SJSA1 (cell line): ENCODE measurements around the gene ARHGEF39. TPM values are rescaled to one million over a fixed set of nuclear protein-coding genes. Genes with fewer than 3 reads are reported as not detected.

Experiments
- DNase-seq, 2 experiments: peaks; one replicate each; pipeline ENCODE4 v3.0.0-alpha.2; 2015 to 2020; ENCODE audit warnings: low spot score in 2 of 2, low read depth in 1 of 2
- H3K27ac ChIP-seq: fragments of 250-450 bp; sonication (Bioruptor Pico); 2 replicates; pipeline ENCODE4 v1.5.1; 2020; ENCODE audit warnings: mild to moderate bottlenecking, moderate library complexity
- H3K27me3 ChIP-seq: fragments of 250-450 bp; sonication (Bioruptor Pico); replicated peaks from 2 replicates; pipeline ENCODE4 v1.5.1; 2020; ENCODE audit warnings: mild to moderate bottlenecking, moderate library complexity
- H3K36me3 ChIP-seq: fragments of 250-450 bp; sonication (Bioruptor Pico); 2 replicates; pipeline ENCODE4 v1.5.1; 2020; ENCODE audit warnings: mild to moderate bottlenecking
- H3K4me1 ChIP-seq: fragments of 250-450 bp; sonication (Bioruptor Pico); replicated peaks from 2 replicates; pipeline ENCODE4 v1.6.1; 2021; ENCODE audit warnings: mild to moderate bottlenecking
- H3K4me3 ChIP-seq: fragments of 250-450 bp; sonication (Bioruptor Pico); 2 replicates; pipeline ENCODE4 v1.5.1; 2020; ENCODE audit warnings: mild to moderate bottlenecking
- H3K9me3 ChIP-seq: fragments of 250-450 bp; sonication (Bioruptor Pico); replicated peaks from 2 replicates; pipeline ENCODE4 v1.5.1; 2020; ENCODE audit warnings: mild to moderate bottlenecking
- total RNA-seq: library from RNA; depleted of rRNA; stranded (reverse); fragments of >200 nt; shearing (Covaris generic); gene quantifications from 2 replicates; pipeline ENCODE4 v1.2.3, GENCODE V29; 2014

ARHGEF39 gene
- total RNA-seq, 1 experiment from 2014 or later, result 1.9 TPM

DNA sequence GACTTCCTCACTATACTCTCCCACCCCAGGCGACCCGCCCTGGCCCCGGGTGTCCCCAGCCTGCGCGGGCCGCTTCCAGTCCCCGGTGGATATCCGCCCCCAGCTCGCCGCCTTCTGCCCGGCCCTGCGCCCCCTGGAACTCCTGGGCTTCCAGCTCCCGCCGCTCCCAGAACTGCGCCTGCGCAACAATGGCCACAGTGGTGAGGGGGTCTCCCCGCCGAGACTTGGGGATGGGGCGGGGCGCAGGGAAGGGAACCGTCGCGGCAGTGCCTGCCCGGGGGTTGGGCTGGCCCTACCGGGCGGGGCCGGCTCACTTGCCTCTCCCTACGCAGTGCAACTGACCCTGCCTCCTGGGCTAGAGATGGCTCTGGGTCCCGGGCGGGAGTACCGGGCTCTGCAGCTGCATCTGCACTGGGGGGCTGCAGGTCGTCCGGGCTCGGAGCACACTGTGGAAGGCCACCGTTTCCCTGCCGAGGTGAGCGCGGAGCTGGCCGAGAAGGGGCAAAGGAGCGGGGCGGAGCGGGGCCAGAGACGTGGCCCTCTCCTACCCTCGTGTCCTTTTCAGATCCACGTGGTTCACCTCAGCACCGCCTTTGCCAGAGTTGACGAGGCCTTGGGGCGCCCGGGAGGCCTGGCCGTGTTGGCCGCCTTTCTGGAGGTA lies 10.9 kb upstream of the ARHGEF39 start:
- no peaks in the 10 kb centered on the region for H3K27me3 ChIP-seq
- no peak overlapping the region for H3K27ac ChIP-seq
- DNase-seq, result no peak
- H3K36me3 ChIP-seq, result no peaks in the 10 kb centered on the region
- H3K4me3 ChIP-seq, result no peak overlapping the region
- H3K4me1 ChIP-seq, result no peaks in the 10 kb centered on the region; the same call in 1 of the 2 replicates
- no peaks in the 10 kb centered on the region for H3K9me3 ChIP-seq

GRCh38 chr9:35675204-35675603 lies 10.2 kb upstream of the ARHGEF39 start:
- H3K36me3 ChIP-seq, result no peaks in the 10 kb centered on the region
- H3K4me1 ChIP-seq, result no peaks in the 10 kb centered on the region; the same call in 1 of the 2 replicates
- H3K27ac ChIP-seq, result no peak overlapping the region
- H3K27me3 ChIP-seq, result no peaks in the 10 kb centered on the region
- no peak overlapping the region for H3K4me3 ChIP-seq
- DNase-seq, result no peak
- no peaks in the 10 kb centered on the region for H3K9me3 ChIP-seq

- no peak for DNase-seq
- Histone ChIP-seq H3K4me1 (no peaks in the 10 kb centered on the region; the same call in 1 of the 2 replicates), H3K4me3 (no peak overlapping the region), H3K27ac (no peak overlapping the region), H3K9me3 (no peaks in the 10 kb centered on the region), H3K36me3 (no peaks in the 10 kb centered on the region), H3K27me3 (no peaks in the 10 kb centered on the region)
Observed at GRCh38 chr9:35674025-35674361, 9.0 kb upstream of the ARHGEF39 start.

DNA sequence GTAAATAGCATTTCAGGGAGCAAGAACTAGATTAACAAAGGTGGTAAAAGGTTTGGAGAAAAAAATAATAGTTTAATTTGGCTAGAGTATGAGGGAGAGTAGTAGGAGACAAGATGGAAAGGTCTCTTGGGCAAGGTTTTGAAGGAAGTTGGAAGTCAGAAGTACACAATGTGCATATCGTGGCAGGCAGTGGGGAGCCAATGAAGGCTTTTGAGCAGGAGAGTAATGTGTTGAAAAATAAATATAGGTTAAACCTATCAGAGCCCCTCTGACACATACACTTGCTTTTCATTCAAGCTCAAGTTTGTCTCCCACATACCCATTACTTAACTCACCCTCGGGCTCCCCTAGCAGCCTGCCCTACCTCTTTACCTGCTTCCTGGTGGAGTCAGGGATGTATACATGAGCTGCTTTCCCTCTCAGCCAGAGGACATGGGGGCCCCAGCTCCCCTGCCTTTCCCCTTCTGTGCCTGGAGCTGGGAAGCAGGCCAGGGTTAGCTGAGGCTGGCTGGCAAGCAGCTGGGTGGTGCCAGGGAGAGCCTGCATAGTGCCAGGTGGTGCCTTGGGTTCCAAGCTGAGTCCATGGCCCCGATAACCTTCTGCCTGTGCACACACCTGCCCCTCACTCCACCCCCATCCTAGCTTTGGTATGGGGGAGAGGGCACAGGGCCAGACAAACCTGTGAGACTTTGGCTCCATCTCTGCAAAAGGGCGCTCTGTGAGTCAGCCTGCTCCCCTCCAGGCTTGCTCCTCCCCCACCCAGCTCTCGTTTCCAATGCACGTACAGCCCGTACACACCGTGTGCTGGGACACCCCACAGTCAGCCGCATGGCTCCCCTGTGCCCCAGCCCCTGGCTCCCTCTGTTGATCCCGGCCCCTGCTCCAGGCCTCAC lies 8.4 kb upstream of the ARHGEF39 start, which contains the start of gene CA9:
Gene CA9, plus strand, starts transcription at position 797 of the 893 bp plus-strand sequence. Its CDS starts 32 bp downstream, at position 829.
- Histone ChIP-seq H3K36me3 (no peaks in the 10 kb centered on the region), H3K27me3 (no peaks in the 10 kb centered on the region), H3K9me3 (no peaks in the 10 kb centered on the region), H3K4me1 (no peaks in the 10 kb centered on the region), H3K4me3 (no peak within 1 kb of the TSS), H3K27ac (no peak within 1 kb of the TSS)
- no peak for DNase-seq

DNA sequence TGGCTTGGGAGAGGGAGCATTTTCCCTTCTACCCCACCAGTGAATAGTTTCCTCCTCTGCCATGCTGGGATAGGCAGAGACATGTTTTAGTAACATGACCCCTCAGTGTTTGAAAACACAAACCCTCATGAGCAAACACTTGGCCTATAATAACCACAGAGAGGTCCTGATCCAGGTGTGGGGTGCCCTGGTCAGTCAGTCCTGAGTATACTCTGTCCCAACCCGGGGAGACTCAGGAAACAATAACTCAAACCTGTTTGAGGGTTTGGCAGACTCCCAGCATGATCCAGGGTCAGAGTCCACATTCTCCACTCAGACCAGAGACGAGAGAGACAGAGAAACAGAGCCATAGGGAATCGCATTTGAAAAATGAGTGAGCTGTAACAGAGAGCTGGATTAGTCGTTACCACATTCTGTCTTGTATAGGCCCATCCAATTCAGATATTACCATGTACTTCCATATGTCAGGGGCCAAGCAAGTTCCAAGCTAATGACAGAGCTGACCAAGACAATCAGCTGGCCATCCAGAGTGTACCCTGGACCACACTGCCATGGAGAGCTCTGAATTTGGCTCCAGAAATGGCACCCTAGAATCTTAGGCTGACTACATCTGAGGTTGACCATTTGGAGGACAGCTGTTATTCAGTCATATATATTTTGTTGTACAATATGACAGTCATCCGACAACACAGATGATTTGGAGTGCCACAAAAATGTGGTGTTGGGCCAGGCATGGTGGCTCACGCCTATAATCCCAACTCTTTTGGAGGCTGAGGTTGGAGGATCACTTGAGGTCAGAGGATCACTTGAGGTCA lies 4.5 kb upstream of the ARHGEF39 start:
- DNase-seq, result no peak
- peaks cover 9% of the 10 kb centered on the region for H3K4me1 ChIP-seq
- H3K9me3 ChIP-seq, result no peaks in the 10 kb centered on the region
- no peaks in the 10 kb centered on the region for H3K27me3 ChIP-seq
- no peak overlapping the region for H3K27ac ChIP-seq
- no peak overlapping the region for H3K4me3 ChIP-seq
- no peaks in the 10 kb centered on the region for H3K36me3 ChIP-seq

DNA sequence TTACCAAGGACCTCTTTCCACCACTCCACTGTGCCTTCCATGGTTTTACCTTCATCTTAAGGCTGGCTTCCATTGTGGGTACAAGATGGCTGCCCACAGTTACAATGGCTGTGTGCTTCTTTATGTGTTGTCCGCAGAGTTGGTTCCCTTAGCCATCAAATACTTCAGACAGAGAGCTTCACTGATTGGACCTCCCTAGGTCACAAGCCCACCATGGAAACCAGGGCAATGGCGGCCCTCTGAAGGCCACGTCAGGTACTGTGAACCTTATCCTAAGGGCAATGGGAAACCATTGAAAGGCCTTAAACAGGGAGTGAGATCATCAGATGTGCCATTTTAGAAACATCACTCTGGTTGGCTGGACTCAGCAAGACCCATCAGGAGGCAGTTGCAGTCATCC lies 2.9 kb upstream of the ARHGEF39 start:
- peaks cover 21% of the 10 kb centered on the region for H3K4me1 ChIP-seq
- H3K27ac ChIP-seq, result no peak overlapping the region
- no peaks in the 10 kb centered on the region for H3K36me3 ChIP-seq
- no peaks in the 10 kb centered on the region for H3K9me3 ChIP-seq
- H3K4me3 ChIP-seq, result no peak overlapping the region
- DNase-seq, result no peak
- no peaks in the 10 kb centered on the region for H3K27me3 ChIP-seq

DNA sequence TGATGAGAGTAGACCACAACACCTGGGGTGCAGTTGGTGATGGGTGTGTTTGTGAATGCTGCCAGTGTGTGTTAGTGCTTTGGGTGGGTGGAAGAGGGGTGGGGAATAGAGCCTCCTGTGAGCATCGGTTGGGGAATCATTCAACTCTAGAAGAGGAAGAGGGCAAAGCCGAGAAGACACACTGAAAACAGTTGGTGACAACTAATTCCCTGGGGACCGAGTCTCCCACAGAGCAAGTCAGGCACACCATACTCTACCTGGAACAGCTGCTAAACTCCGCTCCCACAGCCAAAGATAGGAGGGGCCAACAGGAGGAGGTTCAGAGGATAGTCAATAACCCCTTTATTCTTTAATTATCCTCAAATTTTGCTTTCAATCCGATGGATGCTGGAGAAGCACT lies 1.6 kb upstream of the ARHGEF39 start:
- peaks cover 21% of the 10 kb centered on the region for H3K4me1 ChIP-seq
- no peaks in the 10 kb centered on the region for H3K9me3 ChIP-seq
- H3K27ac ChIP-seq, result no peak overlapping the region
- H3K27me3 ChIP-seq, result no peaks in the 10 kb centered on the region
- DNase-seq, result no peak
- peaks cover 6% of the 10 kb centered on the region; the same call in 1 of the 2 replicates for H3K36me3 ChIP-seq
- no peak overlapping the region for H3K4me3 ChIP-seq

GRCh38 chr9:35666045-35666444 lies 1.1 kb upstream of the ARHGEF39 start:
- Histone ChIP-seq H3K36me3 (peaks cover 8% of the 10 kb centered on the region), H3K27me3 (no peaks in the 10 kb centered on the region), H3K4me1 (peaks cover 21% of the 10 kb centered on the region), H3K4me3 (no peak overlapping the region), H3K9me3 (no peaks in the 10 kb centered on the region), H3K27ac (no peak overlapping the region)
- DNase-seq, result no peak

DNA sequence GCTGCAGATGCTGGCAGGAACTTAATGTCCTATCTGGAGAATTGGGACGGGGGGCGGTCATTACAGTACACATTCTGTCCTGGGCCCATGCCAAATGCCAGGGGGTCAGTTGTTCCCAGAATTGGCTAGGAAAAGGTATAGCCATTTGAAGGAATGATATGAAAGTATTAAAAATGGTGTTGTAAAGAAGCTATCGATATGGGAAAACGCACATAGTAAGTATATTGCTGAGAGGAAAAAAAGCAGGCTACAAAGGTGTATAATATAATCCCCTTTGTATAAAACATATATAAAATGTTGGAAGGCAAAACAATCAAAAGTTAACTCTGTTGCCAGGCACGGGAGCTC lies 450 bp upstream of the ARHGEF39 start:
- Histone ChIP-seq H3K27ac (peak overlapping the region; percentile 87), H3K27me3 (no peaks in the 10 kb centered on the region), H3K36me3 (peaks cover 13% of the 10 kb centered on the region), H3K4me3 (peak overlapping the region; percentile 47), H3K9me3 (no peaks in the 10 kb centered on the region), H3K4me1 (peaks cover 21% of the 10 kb centered on the region)
- DNase-seq, result no peak

GRCh38 chr9:35662437-35662836 lies 2.6 kb downstream of the ARHGEF39 start:
- Histone ChIP-seq H3K27ac (no peak overlapping the region), H3K36me3 (peaks cover 19% of the 10 kb centered on the region), H3K4me1 (peaks cover 33% of the 10 kb centered on the region), H3K4me3 (no peak overlapping the region), H3K9me3 (no peaks in the 10 kb centered on the region), H3K27me3 (no peaks in the 10 kb centered on the region)
- no peak for DNase-seq

GRCh38 chr9:35661756-35662350 lies 3.1 kb downstream of the ARHGEF39 start:
- DNase-seq, result no peak
- Histone ChIP-seq H3K27ac (no peak overlapping the region), H3K27me3 (no peaks in the 10 kb centered on the region), H3K9me3 (no peaks in the 10 kb centered on the region), H3K4me3 (no peak overlapping the region), H3K36me3 (peaks cover 19% of the 10 kb centered on the region), H3K4me1 (peaks cover 37% of the 10 kb centered on the region)

- Histone ChIP-seq H3K4me3 (no peak overlapping the region), H3K27ac (no peak overlapping the region), H3K27me3 (no peaks in the 10 kb centered on the region), H3K4me1 (peaks cover 37% of the 10 kb centered on the region), H3K36me3 (peaks cover 19% of the 10 kb centered on the region), H3K9me3 (no peaks in the 10 kb centered on the region)
- peak in 1 of 2 experiments; percentile 24 for DNase-seq
Observed at GRCh38 chr9:35660966-35661415, 4.0 kb downstream of the ARHGEF39 start.

- H3K27ac ChIP-seq, result peak overlapping the region; percentile 17
- peaks cover 19% of the 10 kb centered on the region for H3K36me3 ChIP-seq
- DNase-seq, result peak in 1 of 2 experiments; percentile 14
- H3K9me3 ChIP-seq, result no peaks in the 10 kb centered on the region
- no peaks in the 10 kb centered on the region for H3K27me3 ChIP-seq
- peaks cover 26% of the 10 kb centered on the region for H3K4me1 ChIP-seq
- H3K4me3 ChIP-seq, result peak overlapping the region; percentile 65; the same call in 1 of the 2 replicates
Observed at GRCh38 chr9:35659340-35659739, 5.7 kb downstream of the ARHGEF39 start.
